Measurements from ENCODE around the gene ADAM23. TPM values are rescaled to one million over a fixed set of nuclear protein-coding genes. Genes with fewer than 3 reads are reported as not detected.

ADAM23 gene
- total and polyA plus RNA-seq, 2 experiments from 2014 or later = 11.8 to 15.9 TPM

DNA sequence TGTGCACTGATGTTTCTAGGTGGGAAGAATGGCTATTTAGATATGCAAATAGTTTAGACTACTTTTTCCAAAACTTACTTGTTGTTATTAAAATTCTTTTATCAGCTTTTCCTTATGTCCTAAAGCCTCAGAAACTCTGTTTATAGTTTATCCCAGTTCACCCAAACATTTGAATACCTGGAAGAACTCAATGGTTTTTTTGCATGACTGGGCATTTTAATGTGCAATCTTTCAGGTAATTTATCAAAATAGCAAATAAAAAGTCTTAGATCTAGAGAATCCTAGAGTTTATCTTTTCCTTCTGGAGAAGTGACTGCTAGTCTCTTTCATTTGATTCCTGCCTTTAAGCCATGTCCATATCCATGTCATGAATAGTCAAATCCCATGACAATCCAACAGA lies 9.6 kb upstream of the ADAM23 start (continued):
- TF ChIP-seq, protein P1, sequence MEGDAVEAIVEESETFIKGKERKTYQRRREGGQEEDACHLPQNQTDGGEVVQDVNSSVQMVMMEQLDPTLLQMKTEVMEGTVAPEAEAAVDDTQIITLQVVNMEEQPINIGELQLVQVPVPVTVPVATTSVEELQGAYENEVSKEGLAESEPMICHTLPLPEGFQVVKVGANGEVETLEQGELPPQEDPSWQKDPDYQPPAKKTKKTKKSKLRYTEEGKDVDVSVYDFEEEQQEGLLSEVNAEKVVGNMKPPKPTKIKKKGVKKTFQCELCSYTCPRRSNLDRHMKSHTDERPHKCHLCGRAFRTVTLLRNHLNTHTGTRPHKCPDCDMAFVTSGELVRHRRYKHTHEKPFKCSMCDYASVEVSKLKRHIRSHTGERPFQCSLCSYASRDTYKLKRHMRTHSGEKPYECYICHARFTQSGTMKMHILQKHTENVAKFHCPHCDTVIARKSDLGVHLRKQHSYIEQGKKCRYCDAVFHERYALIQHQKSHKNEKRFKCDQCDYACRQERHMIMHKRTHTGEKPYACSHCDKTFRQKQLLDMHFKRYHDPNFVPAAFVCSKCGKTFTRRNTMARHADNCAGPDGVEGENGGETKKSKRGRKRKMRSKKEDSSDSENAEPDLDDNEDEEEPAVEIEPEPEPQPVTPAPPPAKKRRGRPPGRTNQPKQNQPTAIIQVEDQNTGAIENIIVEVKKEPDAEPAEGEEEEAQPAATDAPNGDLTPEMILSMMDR (conservative IDR thresholded peaks at IDR 0.05; ENCODE audit: low read depth in 2 of 2) = no peak
- no peak for TF ChIP-seq EZH2phosphoT487 (IDR thresholded peaks at IDR 0.05; ENCODE audit: unreplicated experiment)
- TF ChIP-seq, protein P2, sequence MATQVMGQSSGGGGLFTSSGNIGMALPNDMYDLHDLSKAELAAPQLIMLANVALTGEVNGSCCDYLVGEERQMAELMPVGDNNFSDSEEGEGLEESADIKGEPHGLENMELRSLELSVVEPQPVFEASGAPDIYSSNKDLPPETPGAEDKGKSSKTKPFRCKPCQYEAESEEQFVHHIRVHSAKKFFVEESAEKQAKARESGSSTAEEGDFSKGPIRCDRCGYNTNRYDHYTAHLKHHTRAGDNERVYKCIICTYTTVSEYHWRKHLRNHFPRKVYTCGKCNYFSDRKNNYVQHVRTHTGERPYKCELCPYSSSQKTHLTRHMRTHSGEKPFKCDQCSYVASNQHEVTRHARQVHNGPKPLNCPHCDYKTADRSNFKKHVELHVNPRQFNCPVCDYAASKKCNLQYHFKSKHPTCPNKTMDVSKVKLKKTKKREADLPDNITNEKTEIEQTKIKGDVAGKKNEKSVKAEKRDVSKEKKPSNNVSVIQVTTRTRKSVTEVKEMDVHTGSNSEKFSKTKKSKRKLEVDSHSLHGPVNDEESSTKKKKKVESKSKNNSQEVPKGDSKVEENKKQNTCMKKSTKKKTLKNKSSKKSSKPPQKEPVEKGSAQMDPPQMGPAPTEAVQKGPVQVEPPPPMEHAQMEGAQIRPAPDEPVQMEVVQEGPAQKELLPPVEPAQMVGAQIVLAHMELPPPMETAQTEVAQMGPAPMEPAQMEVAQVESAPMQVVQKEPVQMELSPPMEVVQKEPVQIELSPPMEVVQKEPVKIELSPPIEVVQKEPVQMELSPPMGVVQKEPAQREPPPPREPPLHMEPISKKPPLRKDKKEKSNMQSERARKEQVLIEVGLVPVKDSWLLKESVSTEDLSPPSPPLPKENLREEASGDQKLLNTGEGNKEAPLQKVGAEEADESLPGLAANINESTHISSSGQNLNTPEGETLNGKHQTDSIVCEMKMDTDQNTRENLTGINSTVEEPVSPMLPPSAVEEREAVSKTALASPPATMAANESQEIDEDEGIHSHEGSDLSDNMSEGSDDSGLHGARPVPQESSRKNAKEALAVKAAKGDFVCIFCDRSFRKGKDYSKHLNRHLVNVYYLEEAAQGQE (IDR thresholded peaks at IDR 0.05; ENCODE audit: unreplicated experiment) = no peak
- TF ChIP-seq ETS1 (IDR thresholded peaks at IDR 0.05) = no peak
- no peak for TF ChIP-seq JUNB (IDR thresholded peaks at IDR 0.05; ENCODE audit: unreplicated experiment)
- TF ChIP-seq CREB1 (CRISPR knock-in tag; IDR thresholded peaks at IDR 0.05; ENCODE audit: low read depth) = no peak
- TF ChIP-seq EZH2 (IDR thresholded peaks at IDR 0.05; ENCODE audit: low read depth, unreplicated experiment) = no peak
- no peak for TF ChIP-seq ZNF331 (CRISPR knock-in tag; IDR thresholded peaks at IDR 0.05; ENCODE audit: low read depth)
- no peak for TF ChIP-seq POLR2AphosphoS5 (IDR thresholded peaks at IDR 0.05; ENCODE audit: low read depth)
- no peak for TF ChIP-seq NANOG (IDR thresholded peaks at IDR 0.05; ENCODE audit: borderline replicate concordance)

- Mint-ChIP-seq H3K36me3 (ENCODE audit: low read depth) (no peaks in the 10 kb centered on the region), H3K27ac (no peak overlapping the region), H3K9me3 (no peaks in the 10 kb centered on the region), H3K4me1 (peaks cover 25% of the 10 kb centered on the region), H3K27me3 (ENCODE audit: insufficient read depth, low read depth, poor library complexity) (peaks cover 4% of the 10 kb centered on the region), H3K4me3 (no peak overlapping the region)
- Histone ChIP-seq H3K79me2 (replicated peaks; ENCODE audit: insufficient read depth) (no peaks in the 10 kb centered on the region), H2AFZ (0 out of 2 replicates have a peak overlapping the region, but pooled peaks have one; percentile 13), H3F3A (replicated peaks; ENCODE audit: low read depth) (no peaks in the 10 kb centered on the region), H3K4me3 (no peak overlapping the region), H3K27ac (ENCODE audit: low read depth) (no peak overlapping the region), H3K9me2 (ENCODE audit: insufficient read depth) (no peaks in the 10 kb centered on the region), H3K36me3 (ENCODE audit: insufficient read depth) (no peaks in the 10 kb centered on the region), H4K20me1 (replicated peaks; ENCODE audit: insufficient read depth) (no peaks in the 10 kb centered on the region), H3K27me3 (ENCODE audit: insufficient read depth) (no peaks in the 10 kb centered on the region), H3K4me2 (no peak overlapping the region), H3K4me1 (ENCODE audit: insufficient read depth) (peaks cover 14% of the 10 kb centered on the region)
- ATAC-seq (no peak; the same call in 2 of the 3 replicates), DNase-seq (ENCODE audit: low spot score) (no peak)
- no peak for TF ChIP-seq ZNF331 (CRISPR knock-in tag; IDR thresholded peaks at IDR 0.05; ENCODE audit: low read depth)
- TF ChIP-seq ETS1 (IDR thresholded peaks at IDR 0.05) = no peak
- no peak for TF ChIP-seq ZNF114 (CRISPR knock-in tag; IDR thresholded peaks at IDR 0.05)
- no peak for TF ChIP-seq CREB1 (CRISPR knock-in tag; IDR thresholded peaks at IDR 0.05; ENCODE audit: low read depth)
- TF ChIP-seq, protein P2 (IDR thresholded peaks at IDR 0.05; ENCODE audit: unreplicated experiment) = no peak
- TF ChIP-seq EZH2 (IDR thresholded peaks at IDR 0.05; ENCODE audit: low read depth, unreplicated experiment) = no peak
- no peak for TF ChIP-seq EZH2phosphoT487 (IDR thresholded peaks at IDR 0.05; ENCODE audit: unreplicated experiment)
- no peak for TF ChIP-seq NANOG (IDR thresholded peaks at IDR 0.05; ENCODE audit: borderline replicate concordance)
Measured at GRCh38 chr2:206435742-206436141, 7.6 kb upstream of the ADAM23 start.

Data from GM23338 (cell line).